GM12878 (cell line): ENCODE results near the gene RSPH4A. TPM values are rescaled to one million over a fixed set of nuclear protein-coding genes. Genes with fewer than 3 reads are reported as not detected.
A peak's percentile ranks its signal among the peaks of the same experiment; 100 is the strongest.

Experiments
- BRCA1 ChIP-seq: IDR thresholded peaks from 2 replicates; pipeline ENCODE4 v1.6.1; 2011; ENCODE audit warnings: low read depth, low read length, improper control_type of control experiment
- CBFB ChIP-seq: IDR thresholded peaks from 2 replicates; pipeline ENCODE4 v1.6.1; 2016; ENCODE audit warnings: antibody characterized with exemption, low read depth
- CEBPB ChIP-seq, 2 experiments: fragments of 150-350 bp in 1 of 2; IDR thresholded peaks; 2 replicates each; pipeline ENCODE4 v1.6.1; 2012 to 2014; ENCODE audit warnings: low read depth in 2 of 2, low read length in 2 of 2, borderline replicate concordance in 1 of 2, inconsistent platforms in 1 of 2
- E2F8 ChIP-seq: fragments of 450-650 bp; IDR thresholded peaks from 2 replicates; pipeline ENCODE4 v1.6.1; 2018; ENCODE audit warnings: mild to moderate bottlenecking, low read depth, moderate library complexity; ENCODE audit not compliant: partially characterized antibody
- EED ChIP-seq: sonication (generic); IDR thresholded peaks from 2 replicates; pipeline ENCODE4 v1.6.1; 2016; ENCODE audit warnings: antibody characterized with exemption, low read depth
- EGR1 ChIP-seq, 2 experiments: IDR thresholded peaks; 1 replicate in 1 of 2; 2 replicates in 1 of 2; pipeline ENCODE4 v1.6.1; 2011 to 2012; ENCODE audit warnings: low read depth in 2 of 2, low read length in 2 of 2, borderline replicate concordance in 1 of 2, mild to moderate bottlenecking in 1 of 2, moderate library complexity in 1 of 2
- EP300 ChIP-seq, 2 experiments: fragments of 150-350 bp in 1 of 2; IDR thresholded peaks; 2 replicates each; pipeline ENCODE4 v1.6.1; 2011 to 2012; ENCODE audit warnings: low read depth in 2 of 2, low read length in 2 of 2, borderline replicate concordance in 1 of 2, improper control_type of control experiment in 1 of 2, inconsistent platforms in 1 of 2; ENCODE audit not compliant: control insufficient read depth in 1 of 2
- FOS ChIP-seq: IDR thresholded peaks from 3 replicates; pipeline ENCODE4 v1.6.1; 2011; ENCODE audit warnings: borderline replicate concordance; ENCODE audit not compliant: insufficient read length; ENCODE audit errors: extremely low read depth
- FOXK2 ChIP-seq: fragments of 450-650 bp; IDR thresholded peaks from 2 replicates; pipeline ENCODE4 v1.6.1; 2017; ENCODE audit warnings: mild to moderate bottlenecking, moderate library complexity
- KAT2A ChIP-seq: conservative IDR thresholded peaks from 2 replicates; pipeline ENCODE4 v1.6.1; 2011; ENCODE audit warnings: low read depth, low read length; ENCODE audit not compliant: control insufficient read depth
- KLF5 ChIP-seq: fragments of 450-650 bp; IDR thresholded peaks from 2 replicates; pipeline ENCODE4 v1.6.1; 2014; ENCODE audit warnings: mild to moderate bottlenecking; ENCODE audit not compliant: partially characterized antibody
- NFXL1 ChIP-seq: fragments of 450-650 bp; IDR thresholded peaks from 2 replicates; pipeline ENCODE4 v1.6.1; 2017; ENCODE audit warnings: antibody characterized with exemption, mild to moderate bottlenecking, borderline replicate concordance
- PAX5 ChIP-seq: IDR thresholded peaks from 2 replicates; pipeline ENCODE4 v1.6.1; 2011; ENCODE audit warnings: low read depth, low read length, borderline replicate concordance
- PML ChIP-seq: IDR thresholded peaks from 2 replicates; pipeline ENCODE4 v1.6.1; 2012; ENCODE audit warnings: low read length, inconsistent platforms
- POLR2AphosphoS2 ChIP-seq: IDR thresholded peaks from 2 replicates; pipeline ENCODE4 v1.6.1; 2011; ENCODE audit warnings: low read depth, mild to moderate bottlenecking, low read length, improper control_type of control experiment, moderate library complexity
- RUNX3 ChIP-seq: IDR thresholded peaks from 2 replicates; pipeline ENCODE4 v1.6.1; 2012; ENCODE audit warnings: low read length, inconsistent platforms
- SMC3 ChIP-seq: IDR thresholded peaks from 2 replicates; pipeline ENCODE4 v1.6.1; 2011; ENCODE audit warnings: low read length, improper control_type of control experiment, borderline replicate concordance
- SUPT20H ChIP-seq: IDR thresholded peaks from 2 replicates; pipeline ENCODE4 v1.6.1; 2011; ENCODE audit warnings: low read depth, mild to moderate bottlenecking, low read length, moderate library complexity, borderline replicate concordance; ENCODE audit not compliant: control insufficient read depth
- TBL1XR1 ChIP-seq: IDR thresholded peaks from 2 replicates; pipeline ENCODE4 v1.6.1; 2012; ENCODE audit warnings: low read depth, low read length, improper control_type of control experiment
- ZNF622 ChIP-seq: fragments of 450-650 bp; IDR thresholded peaks from 2 replicates; pipeline ENCODE4 v1.6.1; 2017; ENCODE audit warnings: mild to moderate bottlenecking, inconsistent platforms
- ZNF687 ChIP-seq: fragments of 450-650 bp; IDR thresholded peaks from 2 replicates; pipeline ENCODE4 v1.6.1; 2017; ENCODE audit warnings: mild to moderate bottlenecking, moderate library complexity
- ZZZ3 ChIP-seq: IDR thresholded peaks from 2 replicates; pipeline ENCODE4 v1.6.1; 2011; ENCODE audit warnings: low read depth; ENCODE audit not compliant: control insufficient read depth, insufficient read length
- polyA plus RNA-seq, 11 experiments: library from polyadenylated mRNA; depleted of rRNA in 4 of 11; unstranded in 6 of 11; stranded (reverse) in 5 of 11; fragments of >200 nt; fragmentation: Nextera tagmentation in 4 of 11; fragmentation: Illumina TruSeq in 1 of 11; extraction: Ambion mirVana in 4 of 11; extraction: Trizol in 1 of 11; gene quantifications; 1 replicate in 1 of 11; 2 replicates in 10 of 11; pipeline versions ENCODE4 v1.2.1 to v1.2.3, GENCODE V29; 2011 to 2016; ENCODE audit warnings: inconsistent platforms in 2 of 11, missing spikeins in 2 of 11, low read depth in 1 of 11
- total RNA-seq, 4 experiments: library from RNA; depleted of rRNA in 3 of 4; stranded (reverse); fragments of >200 nt in 3 of 4; fragmentation: Illumina TruSeq in 1 of 4; extraction: Trizol in 1 of 4; gene quantifications; 2 replicates each; pipeline versions ENCODE4 v1.2.1 to v1.2.3, GENCODE V29; 2013 to 2021
- TF ChIP-seq, protein P1 (sequence below): IDR thresholded peaks from 2 replicates; pipeline ENCODE4 v1.6.1; 2011; ENCODE audit warnings: low read depth, mild to moderate bottlenecking, low read length, moderate library complexity, borderline replicate concordance; ENCODE audit errors: extremely low read depth
- TF ChIP-seq, protein P2 (sequence below): IDR thresholded peaks from 2 replicates; pipeline ENCODE4 v1.6.1; 2012; ENCODE audit warnings: low read depth, low read length, improper control_type of control experiment

RSPH4A gene
- total and polyA plus RNA-seq, 10 of the 15 experiments (the other 5 are each of a cell fraction or from before 2014, with no cell fraction given), result 0.07 to 0.28 (median 0.21) TPM; not detected in 1

GRCh38 chr6:116666869-116667268 lies 50.6 kb downstream of the RSPH4A start (continued):
- no peak for TF ChIP-seq NFXL1
- no peak for TF ChIP-seq CEBPB (IDR thresholded peaks at IDR 0.05; ENCODE audit: borderline replicate concordance in 1 of 2, low read depth in 2 of 2, low read length in 2 of 2)
- TF ChIP-seq ZNF687, result no peak
- TF ChIP-seq POLR2AphosphoS2, result no peak
- no peak for TF ChIP-seq PAX5
- TF ChIP-seq FOXK2, result no peak
- TF ChIP-seq, protein P1, sequence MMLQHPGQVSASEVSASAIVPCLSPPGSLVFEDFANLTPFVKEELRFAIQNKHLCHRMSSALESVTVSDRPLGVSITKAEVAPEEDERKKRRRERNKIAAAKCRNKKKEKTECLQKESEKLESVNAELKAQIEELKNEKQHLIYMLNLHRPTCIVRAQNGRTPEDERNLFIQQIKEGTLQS, result no peak
- TF ChIP-seq EP300 (IDR thresholded peaks at IDR 0.05; ENCODE audit: borderline replicate concordance in 1 of 2, control insufficient read depth in 1 of 2, low read depth in 2 of 2, low read length in 2 of 2), result peak; percentile 76 to 79
- TF ChIP-seq TBL1XR1, result no peak
- TF ChIP-seq EGR1 (IDR thresholded peaks at IDR 0.05; ENCODE audit: borderline replicate concordance in 1 of 2, low read depth in 2 of 2, low read length in 2 of 2), result no peak
- TF ChIP-seq BRCA1, result no peak
- no peak for TF ChIP-seq EED
- TF ChIP-seq, protein P2, sequence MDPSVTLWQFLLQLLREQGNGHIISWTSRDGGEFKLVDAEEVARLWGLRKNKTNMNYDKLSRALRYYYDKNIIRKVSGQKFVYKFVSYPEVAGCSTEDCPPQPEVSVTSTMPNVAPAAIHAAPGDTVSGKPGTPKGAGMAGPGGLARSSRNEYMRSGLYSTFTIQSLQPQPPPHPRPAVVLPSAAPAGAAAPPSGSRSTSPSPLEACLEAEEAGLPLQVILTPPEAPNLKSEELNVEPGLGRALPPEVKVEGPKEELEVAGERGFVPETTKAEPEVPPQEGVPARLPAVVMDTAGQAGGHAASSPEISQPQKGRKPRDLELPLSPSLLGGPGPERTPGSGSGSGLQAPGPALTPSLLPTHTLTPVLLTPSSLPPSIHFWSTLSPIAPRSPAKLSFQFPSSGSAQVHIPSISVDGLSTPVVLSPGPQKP, result no peak
- TF ChIP-seq SUPT20H, result no peak
- no peak for TF ChIP-seq E2F8
- no peak for TF ChIP-seq ZZZ3
- peak; percentile 92 for TF ChIP-seq RUNX3
- no peak for TF ChIP-seq KLF5
- no peak for TF ChIP-seq KAT2A
- no peak; the same call in 1 of the 2 replicates for TF ChIP-seq PML
- TF ChIP-seq ZNF622, result no peak
- 0 out of 2 replicates have a peak, but pooled peaks have one; percentile 53 for TF ChIP-seq CBFB
- no peak for TF ChIP-seq FOS
- TF ChIP-seq SMC3, result no peak
